Activated CD4-positive, alpha-beta T cell treated with anti-CD3 and anti-CD28 coated beads for 36 hours (primary cell): ENCODE measurements around the gene SPRYD4. TPM values are rescaled to one million over a fixed set of nuclear protein-coding genes. Genes with fewer than 3 reads are reported as not detected.

ENCODE experiments used
- ATAC-seq: fragments of 200-7000 bp; cut with Tn5 transposase; one replicate; pipeline ENCODE4 v1.10.0; 2021; ENCODE audit warnings: mild to moderate bottlenecking, moderate library complexity
- CTCF ChIA-PET: fragments of 350-600 bp; sonication (Branson Sonifier 250); formaldehyde crosslinking; loops from one replicate; lab custom pipeline; 2021; ENCODE audit warnings: antibody characterized with exemption; lab: Charles Lee
- POLR2A ChIA-PET: fragments of 350-600 bp; sonication (Branson Sonifier 250); formaldehyde crosslinking; loops from one replicate; lab custom pipeline; 2021; ENCODE audit warnings: antibody characterized with exemption, inconsistent platforms; lab: Charles Lee
- DNase-seq: peaks from one replicate; pipeline ENCODE4 v3.0.0-alpha.2; 2020
- H3K27ac Mint-ChIP-seq: one replicate; pipeline ENCODE4 v1.8.0; 2021; ENCODE audit warnings: mixed read lengths
- H3K27me3 Mint-ChIP-seq: one replicate; pipeline ENCODE4 v1.8.0; 2021; ENCODE audit warnings: mixed read lengths
- H3K36me3 Mint-ChIP-seq: one replicate; pipeline ENCODE4 v1.8.0; 2021; ENCODE audit warnings: low read depth, mixed read lengths
- H3K4me1 Mint-ChIP-seq: one replicate; pipeline ENCODE4 v1.8.0; 2021; ENCODE audit warnings: mixed read lengths
- H3K4me3 Mint-ChIP-seq: one replicate; pipeline ENCODE4 v1.8.0; 2021; ENCODE audit warnings: mild to moderate bottlenecking, moderate library complexity, mixed read lengths
- H3K9me3 Mint-ChIP-seq: one replicate; pipeline ENCODE4 v1.8.0; 2021; ENCODE audit warnings: low read depth, mixed read lengths
- intact Hi-C, 2 experiments: fragments of 100-400 bp; cut with DNase I in 1 of 2; cut with micrococcal nuclease in 1 of 2; formaldehyde crosslinking; loops; one replicate each; pipeline versions ENCODE4 v1.14.2 to v1.15.1; 2022 to 2024; cut with DNase I, micrococcal nuclease
- total RNA-seq, 2 experiments: library from RNA; stranded (reverse); gene quantifications; one replicate each; pipeline ENCODE4 v1.2.3, GENCODE V29; 2021

Gene SPRYD4
- total RNA-seq, 2 experiments from 2014 or later: 3.1 TPM

DNA sequence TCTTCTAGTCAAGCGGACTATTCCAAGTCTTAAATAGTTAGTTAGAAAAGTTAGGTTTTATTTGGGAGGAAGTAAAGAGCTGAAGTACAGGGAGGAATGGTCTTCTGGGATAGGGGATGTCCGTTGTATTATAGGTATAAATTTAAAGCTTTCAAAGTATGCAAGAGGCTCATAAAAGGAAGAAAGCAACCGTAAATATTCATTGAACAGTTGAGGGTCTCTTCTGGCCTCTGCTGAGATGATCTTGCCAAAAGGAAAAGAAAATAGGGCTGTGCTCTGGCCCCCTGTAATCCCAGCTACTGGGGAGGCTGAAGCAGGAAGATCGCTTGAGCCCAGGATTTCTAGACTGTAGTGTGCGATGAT, 18.8 kb upstream of the SPRYD4 start:
- Mint-ChIP-seq H3K27ac (peak overlapping the region; percentile 97), H3K36me3 (peaks cover 7% of the 10 kb centered on the region), H3K4me1 (peaks cover 19% of the 10 kb centered on the region), H3K9me3 (no peaks in the 10 kb centered on the region), H3K27me3 (no peaks in the 10 kb centered on the region), H3K4me3 (peak overlapping the region; percentile 81)
- intact Hi-C loops: loop anchor here (1.0 to 5.0 kb wide), 13 partner anchors 15 to 331 kb away; partner anchors contain the start of genes SPRYD4 (in 2 of the 2), STAT2 (in 2 of the 2), ANKRD52 (in 1 of the 2) and CNPY2 (in 1 of the 2)
- ATAC-seq (no peak), DNase-seq (no peak)
- ChIA-PET CTCF (interaction anchor here (0.5 to 5.0 kb wide), 10 partner anchors 10 to 260 kb away, joined by 3 to 32 read pairs (median 4); partner anchors contain the start of gene SMARCC2), POLR2A (interaction anchor here (1.0 to 2.0 kb wide), 3 partner anchors 90 to 191 kb away, joined by 4 to 9 read pairs (median 6); partner anchors contain the start of genes ANKRD52, CNPY2 and STAT2)

DNA sequence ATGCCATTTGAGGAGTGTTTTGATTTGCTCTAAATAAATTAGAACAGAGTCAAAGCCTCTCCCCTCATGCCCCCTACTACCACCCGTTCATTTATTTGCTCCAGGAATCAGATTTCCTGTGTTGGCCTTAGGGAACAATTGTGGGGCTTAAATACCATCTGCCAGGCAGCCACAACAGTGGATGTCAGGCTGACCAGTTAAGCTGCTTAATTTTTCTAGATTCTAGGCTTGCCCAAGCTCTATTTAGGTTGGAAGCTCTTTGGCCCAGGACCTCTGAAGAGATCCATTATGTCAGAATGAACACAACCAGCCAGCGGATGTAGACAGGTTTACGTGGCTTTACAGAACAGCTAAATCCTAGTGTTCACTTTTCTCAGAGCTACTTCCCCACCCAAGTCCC, 18.1 kb upstream of the SPRYD4 start:
- intact Hi-C loops: no loop called here
- ATAC-seq (no peak), DNase-seq (no peak)
- Mint-ChIP-seq H3K27ac (peak overlapping the region; percentile 97), H3K9me3 (no peaks in the 10 kb centered on the region), H3K4me3 (peak overlapping the region; percentile 81), H3K4me1 (peaks cover 17% of the 10 kb centered on the region), H3K36me3 (peaks cover 4% of the 10 kb centered on the region), H3K27me3 (no peaks in the 10 kb centered on the region)
- CTCF ChIA-PET: interaction anchor here (0.7 to 5.0 kb wide), 7 partner anchors 9 to 261 kb away, joined by 3 to 32 read pairs (median 4); partner anchors contain the start of genes ANKRD52 and SMARCC2
- POLR2A ChIA-PET: interaction anchor here (1.0 kb wide), 1 partner anchor 10 kb away, joined by 3 read pairs; no protein-coding TSS in a partner anchor

DNA sequence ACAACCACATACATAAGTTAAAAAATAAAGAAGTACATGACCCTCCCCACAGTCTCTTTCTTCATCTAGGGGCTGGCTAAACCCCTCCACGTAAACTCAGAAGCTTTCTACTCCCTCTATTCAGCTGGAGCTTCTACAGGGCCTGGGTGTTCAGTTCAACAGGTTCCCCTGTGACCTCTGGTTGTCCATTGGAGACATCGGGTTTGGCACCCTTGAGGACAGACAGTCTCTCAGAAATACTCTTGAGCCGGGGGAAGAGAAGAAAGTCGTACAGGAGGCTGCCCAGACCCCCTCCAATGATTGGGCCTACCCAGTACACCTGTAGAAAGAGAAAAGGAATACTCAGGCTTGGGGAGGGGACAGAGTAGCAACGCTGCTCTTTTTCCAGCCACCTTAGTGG, 17.2 kb upstream of the SPRYD4 start:
- no peak overlapping the region for H3K27ac Mint-ChIP-seq

DNA sequence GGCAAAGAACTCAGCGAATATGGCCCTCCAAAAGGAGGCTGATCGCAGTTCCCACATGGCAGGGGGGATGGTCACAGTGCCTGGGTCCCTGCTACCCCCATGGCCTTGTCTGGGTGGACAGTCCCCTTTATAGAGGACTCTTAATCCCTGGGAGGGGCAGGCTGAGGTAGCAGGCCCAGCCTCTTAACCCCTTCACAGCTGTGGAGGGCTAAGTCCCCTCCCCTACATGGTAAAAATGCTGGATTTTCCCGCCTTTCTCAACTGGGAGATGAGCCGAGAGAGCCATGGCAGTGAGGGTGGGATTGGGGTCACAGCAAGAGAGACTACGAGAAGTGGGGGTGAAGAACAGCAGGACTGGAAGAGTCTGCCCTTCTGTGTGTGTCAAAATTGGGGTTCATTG, 13.8 kb upstream of the SPRYD4 start, which contains the start of gene MIP:
Gene MIP (minus strand): TSS at position 101 of the 400 bp plus-strand sequence. CDS start 44 bp downstream, at position 57.
- CTCF ChIA-PET: interaction anchor here (1.2 kb wide), 1 partner anchor 10 kb away, joined by 6 read pairs; no protein-coding TSS in a partner anchor
- Mint-ChIP-seq H3K4me3 (no peak within 1 kb of the TSS), H3K36me3 (no peaks in the 10 kb centered on the region), H3K9me3 (no peaks in the 10 kb centered on the region), H3K27me3 (no peaks in the 10 kb centered on the region), H3K4me1 (peaks cover 5% of the 10 kb centered on the region), H3K27ac (no peak within 1 kb of the TSS)
- DNase-seq (no peak), ATAC-seq (no peak)
- POLR2A ChIA-PET: no interaction called here
- intact Hi-C loops: no loop called here

More for the DNA sequence above, 17.2 kb upstream of the SPRYD4 start:
- DNase-seq (no peak), ATAC-seq (no peak)
- peaks cover 17% of the 10 kb centered on the region for H3K4me1 Mint-ChIP-seq
- H3K27me3 Mint-ChIP-seq: no peaks in the 10 kb centered on the region
- ChIA-PET CTCF (interaction anchor here (0.6 to 5.0 kb wide), 3 partner anchors 12 to 251 kb away, joined by 3 to 32 read pairs (median 3); partner anchors contain the start of gene ANKRD52), POLR2A (interaction anchor here (1.0 kb wide), 1 partner anchor 10 kb away, joined by 3 read pairs; no protein-coding TSS in a partner anchor)
- intact Hi-C loops: no loop called here
- H3K36me3 Mint-ChIP-seq: peaks cover 4% of the 10 kb centered on the region
- no peak overlapping the region for H3K4me3 Mint-ChIP-seq
- H3K9me3 Mint-ChIP-seq: no peaks in the 10 kb centered on the region

DNA sequence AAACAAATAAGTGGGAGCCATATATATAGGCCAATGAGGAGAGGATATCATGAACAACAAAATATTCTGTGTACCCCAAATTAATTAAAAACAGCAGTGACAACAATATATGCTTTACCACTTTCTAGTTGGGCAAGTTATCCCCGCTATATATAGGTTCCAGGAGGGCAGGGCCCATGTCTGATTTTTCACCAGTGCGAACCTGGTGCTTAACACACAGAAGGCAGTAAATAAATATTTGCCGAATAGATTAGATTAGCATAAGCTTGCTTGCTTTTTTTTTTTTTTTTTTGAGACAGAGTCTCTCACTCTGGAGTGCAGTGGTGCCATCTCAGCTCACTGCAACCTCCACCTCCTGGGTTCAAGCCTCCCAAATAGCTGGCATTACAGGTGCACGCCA, 10.6 kb upstream of the SPRYD4 start:
- Mint-ChIP-seq H3K27me3 (no peaks in the 10 kb centered on the region), H3K36me3 (no peaks in the 10 kb centered on the region), H3K4me1 (no peaks in the 10 kb centered on the region), H3K27ac (no peak overlapping the region), H3K9me3 (no peaks in the 10 kb centered on the region), H3K4me3 (no peak overlapping the region)
- ChIA-PET POLR2A (no interaction called here), CTCF (interaction anchor here (3.6 kb wide), 1 partner anchor 9 kb away, joined by 17 read pairs; the partner anchor contains the start of gene TIMELESS)
- ATAC-seq: no peak
- DNase-seq: no peak
- intact Hi-C loops: no loop called here

DNA sequence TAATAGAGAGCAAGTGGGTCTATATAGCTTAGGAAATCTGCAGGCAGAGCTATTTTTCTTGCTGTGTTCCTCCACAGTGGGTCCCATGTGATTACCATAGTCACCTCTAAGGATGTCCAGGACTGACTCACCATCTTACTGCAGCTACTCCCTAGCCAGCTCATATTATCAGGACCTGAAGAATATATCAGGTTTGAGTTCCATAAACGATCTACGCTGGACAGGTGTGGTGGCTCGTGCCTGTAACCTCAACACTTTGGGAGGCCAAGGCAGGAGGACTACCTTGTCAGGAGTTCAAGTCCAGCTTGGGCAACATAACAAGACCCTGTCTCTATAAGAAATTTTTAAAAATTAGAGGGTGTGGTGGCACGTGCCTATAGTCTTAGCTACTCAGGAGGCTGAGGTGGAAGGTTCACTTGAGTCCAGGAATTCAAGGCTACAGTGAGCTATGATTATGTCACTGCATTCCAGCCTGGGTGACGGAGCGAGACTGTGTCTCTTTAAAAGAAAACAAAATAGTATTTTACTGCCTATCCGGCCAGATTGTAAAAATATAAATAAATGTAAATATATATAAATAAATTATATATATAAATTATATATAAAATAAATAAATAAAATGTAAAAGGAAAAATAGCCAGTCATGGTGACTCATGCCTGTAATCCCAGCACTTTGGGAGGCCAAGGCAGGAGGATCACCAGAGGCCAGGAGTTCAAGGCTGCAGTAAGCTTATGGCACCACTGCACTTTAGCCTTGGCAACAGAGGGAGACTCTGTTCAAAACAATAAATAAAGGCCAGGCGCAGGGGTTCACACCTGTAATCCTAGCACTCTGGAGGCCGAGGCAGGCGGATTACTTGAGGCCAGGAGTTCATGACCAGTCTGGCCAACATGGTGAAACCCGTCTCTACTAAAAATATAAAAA, 6.9 kb upstream of the SPRYD4 start:
- Mint-ChIP-seq H3K36me3 (no peaks in the 10 kb centered on the region), H3K4me3 (no peak overlapping the region), H3K27me3 (no peaks in the 10 kb centered on the region), H3K27ac (no peak overlapping the region), H3K9me3 (no peaks in the 10 kb centered on the region), H3K4me1 (peaks cover 5% of the 10 kb centered on the region)
- DNase-seq (no peak), ATAC-seq (no peak)
- POLR2A ChIA-PET: interaction anchor here (0.6 to 1.0 kb wide), 3 partner anchors 11 to 700 kb away, joined by 3 to 11 read pairs (median 4); partner anchors contain the start of gene NACA
- intact Hi-C loops: loop anchor here (5.0 to 10.0 kb wide), 2 partner anchors 197 to 254 kb away; partner anchors contain the start of gene COQ10A (in 1 of the 2)
- CTCF ChIA-PET: interaction anchor here (0.9 to 3.6 kb wide), 8 partner anchors 9 to 270 kb away, joined by 3 to 32 read pairs (median 5); partner anchors contain the start of genes ANKRD52 and TIMELESS

DNA sequence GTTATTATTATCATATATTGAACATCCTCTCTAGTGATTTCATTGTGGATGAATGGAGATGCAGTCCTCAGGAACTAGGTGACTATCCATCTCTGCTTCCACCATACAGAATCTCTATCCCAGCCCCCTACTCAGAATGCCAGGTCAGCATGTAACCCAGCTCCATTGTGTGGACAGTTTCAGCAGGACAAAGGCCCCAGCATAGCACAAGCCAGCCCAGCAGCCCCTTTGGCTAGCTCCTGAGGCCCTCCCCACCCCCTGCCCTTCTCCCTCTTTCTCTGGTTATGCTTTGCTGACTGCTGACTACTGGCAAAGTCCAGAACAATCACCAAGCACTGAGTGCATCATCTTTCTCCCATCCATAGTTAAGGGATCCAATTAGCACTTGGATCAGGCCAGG, 5.8 kb upstream of the SPRYD4 start:
- H3K36me3 Mint-ChIP-seq: no peaks in the 10 kb centered on the region
- H3K4me1 Mint-ChIP-seq: peaks cover 9% of the 10 kb centered on the region
- no peak overlapping the region for H3K4me3 Mint-ChIP-seq
- H3K27me3 Mint-ChIP-seq: no peaks in the 10 kb centered on the region
- no peaks in the 10 kb centered on the region for H3K9me3 Mint-ChIP-seq
- ChIA-PET CTCF (interaction anchor here (0.7 to 3.1 kb wide), 8 partner anchors 12 to 214 kb away, joined by 3 to 32 read pairs (median 4); partner anchors contain the start of genes ANKRD52 and TIMELESS), POLR2A (no interaction called here)
- ATAC-seq (no peak), DNase-seq (no peak)
- intact Hi-C loops: loop anchor here (5.0 to 10.0 kb wide), 2 partner anchors 198 to 255 kb away; partner anchors contain the start of gene COQ10A (in 1 of the 2)
- H3K27ac Mint-ChIP-seq: no peak overlapping the region

DNA sequence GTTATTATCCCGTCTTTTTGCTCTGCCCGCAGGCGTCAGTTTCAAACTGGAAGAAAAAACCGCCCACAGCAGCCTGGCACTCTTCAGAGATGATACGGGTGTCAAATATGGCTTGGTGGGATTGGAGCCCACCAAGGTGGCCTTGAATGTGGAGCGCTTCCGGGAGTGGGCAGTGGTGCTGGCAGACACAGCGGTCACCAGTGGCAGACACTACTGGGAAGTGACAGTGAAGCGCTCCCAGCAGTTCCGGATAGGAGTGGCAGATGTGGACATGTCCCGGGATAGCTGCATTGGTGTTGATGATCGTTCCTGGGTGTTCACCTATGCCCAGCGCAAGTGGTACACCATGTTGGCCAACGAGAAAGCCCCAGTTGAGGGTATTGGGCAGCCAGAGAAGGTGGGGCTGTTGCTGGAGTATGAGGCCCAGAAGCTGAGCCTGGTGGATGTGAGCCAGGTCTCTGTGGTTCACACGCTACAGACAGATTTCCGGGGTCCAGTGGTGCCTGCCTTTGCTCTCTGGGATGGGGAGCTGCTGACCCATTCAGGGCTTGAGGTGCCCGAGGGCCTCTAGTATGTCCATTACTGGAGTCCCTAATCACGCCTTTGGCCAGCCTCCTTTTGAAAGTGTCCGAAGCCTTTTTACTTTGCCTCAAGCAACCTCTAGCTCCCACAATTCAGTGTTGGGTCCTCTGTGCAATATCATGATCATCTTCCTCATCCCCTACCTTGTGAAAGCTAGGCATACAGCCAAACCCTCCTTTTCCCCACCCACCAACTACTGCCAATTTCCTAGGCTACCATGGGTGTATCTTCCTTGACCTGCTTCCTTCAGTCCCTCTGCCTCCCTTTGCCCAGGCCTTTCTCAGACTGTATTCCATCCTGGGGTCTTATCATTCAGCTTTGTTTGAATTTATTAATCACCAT, 891 bp downstream of the SPRYD4 start:
- intact Hi-C loops: loop anchor here (2.0 to 10.0 kb wide), 3 partner anchors 204 to 342 kb away; partner anchors contain the start of genes ANKRD52 (in 1 of the 2), COQ10A (in 1 of the 2) and ESYT1 (in 1 of the 2)
- Mint-ChIP-seq H3K27me3 (no peaks in the 10 kb centered on the region), H3K27ac (peak overlapping the region; percentile 99), H3K9me3 (no peaks in the 10 kb centered on the region), H3K4me3 (peak overlapping the region; percentile 91), H3K4me1 (peaks cover 37% of the 10 kb centered on the region), H3K36me3 (peaks cover 19% of the 10 kb centered on the region)
- ATAC-seq: no peak
- ChIA-PET CTCF (interaction anchor here (0.6 to 2.3 kb wide), 6 partner anchors 8 to 501 kb away, joined by 3 to 7 read pairs (median 5); partner anchors contain the start of genes IL23A, RNF41 and TIMELESS), POLR2A (interaction anchor here (0.5 to 0.6 kb wide), 3 partner anchors 17 to 167 kb away, joined by 3 read pairs; partner anchors contain the start of gene RBMS2)
- peak; percentile 28 for DNase-seq

DNA sequence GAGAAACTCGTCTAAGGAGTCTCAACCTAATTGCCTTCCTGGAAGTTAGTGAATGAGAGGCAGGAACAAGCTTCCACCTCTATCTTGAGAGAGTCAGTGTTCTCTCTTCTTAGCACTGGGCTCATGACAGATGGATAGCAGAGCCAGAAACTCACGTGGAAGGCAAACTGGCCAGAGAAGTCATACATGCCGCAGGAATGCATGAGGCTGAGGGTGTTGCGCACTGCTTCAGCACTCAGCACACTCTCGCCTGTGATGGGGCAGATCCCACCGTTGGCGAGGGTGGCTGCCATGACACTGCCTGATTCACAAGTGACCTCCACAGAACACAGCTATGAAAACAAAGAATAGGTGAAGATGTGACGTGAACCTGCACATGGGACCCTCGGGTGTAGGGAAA, 6.0 kb downstream of the SPRYD4 start:
- intact Hi-C loops: no loop called here
- no peak for ATAC-seq
- H3K36me3 Mint-ChIP-seq: peaks cover 19% of the 10 kb centered on the region
- CTCF ChIA-PET: interaction anchor here (1.2 kb wide), 1 partner anchor 40 kb away, joined by 6 read pairs; no protein-coding TSS in a partner anchor
- H3K27me3 Mint-ChIP-seq: no peaks in the 10 kb centered on the region
- H3K4me3 Mint-ChIP-seq: no peak overlapping the region
- H3K27ac Mint-ChIP-seq: no peak overlapping the region
- DNase-seq: no peak
- no peaks in the 10 kb centered on the region for H3K9me3 Mint-ChIP-seq
- POLR2A ChIA-PET: no interaction called here
- H3K4me1 Mint-ChIP-seq: peaks cover 26% of the 10 kb centered on the region

DNA sequence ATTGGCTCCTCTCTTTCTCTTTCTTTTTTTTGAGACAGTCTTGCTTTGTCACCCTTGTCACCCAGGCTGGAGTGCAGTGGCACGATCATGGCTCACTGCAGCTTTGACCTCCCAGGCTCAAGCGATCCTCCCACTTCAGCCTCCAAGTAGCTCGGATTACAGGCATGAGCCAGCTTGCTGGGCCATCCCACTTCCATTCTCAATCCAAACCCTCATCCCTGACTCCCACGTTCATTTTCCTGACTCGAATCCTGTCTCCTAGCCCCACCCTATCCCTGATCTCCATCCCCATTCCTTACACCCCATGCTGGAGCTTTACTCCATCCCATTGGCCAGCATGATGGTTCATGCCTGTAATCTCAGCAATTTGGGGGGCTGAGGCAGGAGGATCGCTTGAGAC, 7.8 kb downstream of the SPRYD4 start:
- Mint-ChIP-seq H3K27me3 (no peaks in the 10 kb centered on the region), H3K36me3 (peaks cover 9% of the 10 kb centered on the region), H3K27ac (no peak overlapping the region), H3K9me3 (no peaks in the 10 kb centered on the region), H3K4me1 (peaks cover 20% of the 10 kb centered on the region), H3K4me3 (no peak overlapping the region)
- ATAC-seq (no peak), DNase-seq (no peak)
- intact Hi-C loops: no loop called here
- CTCF ChIA-PET: interaction anchor here (0.5 kb wide), 1 partner anchor 46 kb away, joined by 3 read pairs; no protein-coding TSS in a partner anchor
- POLR2A ChIA-PET: no interaction called here
